Endothelial cell of umbilical vein (primary cell): ENCODE data around the gene TWF2. TPM values are rescaled to one million over a fixed set of nuclear protein-coding genes. Genes with fewer than 3 reads are reported as not detected.

Experiments used
- BruUV-seq: library from RNA; stranded (reverse); fragments of 400-500 nt; replicated peaks from 2 replicates; lab custom pipeline; 2021; lab: Mats Ljungman, UMichigan
- CTCF ChIA-PET: fragments of 300-600, 350-600 bp; sonication (Branson Sonifier 250); formaldehyde crosslinking; loops from one replicate; lab custom pipeline; 2021; ENCODE audit warnings: antibody characterized with exemption, inconsistent platforms; lab: Charles Lee
- POLR2A ChIA-PET: fragments of 300-600, 350-600 bp; sonication (Branson Sonifier 250); formaldehyde crosslinking; loops from one replicate; lab custom pipeline; 2021; ENCODE audit warnings: antibody characterized with exemption, inconsistent platforms; lab: Charles Lee
- DNase-seq: peaks from one replicate; pipeline ENCODE4 v3.0.0-alpha.2; 2011; ENCODE audit warnings: low read depth, low spot score
- FAIRE-seq: peaks from 2 replicates; lab custom pipeline; 2011; peaks lifted over from hg19 to GRCh38; lab: Jason Lieb, UNC
- H2AFZ ChIP-seq: 2 replicates; pipeline ENCODE4 v1.6.0; 2012; ENCODE audit warnings: low read depth, low read length, control low read depth, inconsistent platforms
- H3K27ac ChIP-seq: 2 replicates; pipeline ENCODE4 v1.5.1; 2011; ENCODE audit warnings: low read depth, mild to moderate bottlenecking, control low read depth, low read length, moderate library complexity; ENCODE audit not compliant: insufficient read depth
- H3K27me3 ChIP-seq, 2 experiments: 2 replicates each; pipeline versions ENCODE4 v1.6.0 to v1.6.1; 2011; ENCODE audit warnings: low read length in 2 of 2, mixed read lengths in 1 of 2; ENCODE audit not compliant: control insufficient read depth in 2 of 2, insufficient read depth in 2 of 2
- H3K36me3 ChIP-seq, 2 experiments: 2 replicates in 1 of 2; 3 replicates in 1 of 2; pipeline ENCODE4 v1.5.1; 2011; ENCODE audit warnings: low read length in 2 of 2, mild to moderate bottlenecking in 1 of 2, moderate library complexity in 1 of 2; ENCODE audit not compliant: control insufficient read depth in 2 of 2, insufficient read depth in 2 of 2; ENCODE audit errors: extremely low read depth in 1 of 2
- H3K4me1 ChIP-seq: 3 replicates; pipeline ENCODE4 v1.5.1; 2011; ENCODE audit warnings: mild to moderate bottlenecking, low read length; ENCODE audit not compliant: control insufficient read depth, insufficient read depth; ENCODE audit errors: extremely low read depth
- H3K4me2 ChIP-seq: 2 replicates; pipeline ENCODE4 v1.6.1; 2011; ENCODE audit warnings: low read length, control low read depth, mixed read lengths; ENCODE audit not compliant: insufficient read depth
- H3K4me3 ChIP-seq, 3 experiments: fragments of 200-600 bp in 1 of 3; sonication (generic), shearing (Covaris generic) in 1 of 3; replicated peaks in 1 of 3; 2 replicates each; pipeline ENCODE4 v1.5.1; 2011 to 2016; ENCODE audit warnings: control low read depth in 3 of 3, low read length in 3 of 3, mild to moderate bottlenecking in 2 of 3, inconsistent platforms in 1 of 3, low read depth in 1 of 3, moderate library complexity in 1 of 3; ENCODE audit not compliant: insufficient read depth in 1 of 3
- H3K79me2 ChIP-seq: 2 replicates; pipeline ENCODE4 v1.6.0; 2012; ENCODE audit warnings: low read length, inconsistent platforms; ENCODE audit not compliant: control insufficient read depth, insufficient read depth
- H3K9ac ChIP-seq: replicated peaks from 2 replicates; pipeline ENCODE3; 2011; ENCODE audit warnings: low read length, control low read depth; ENCODE audit not compliant: insufficient read depth; ENCODE audit errors: extremely low read depth
- H3K9me1 ChIP-seq: replicated peaks from 3 replicates; pipeline ENCODE4 v1.6.0; 2011; ENCODE audit warnings: mild to moderate bottlenecking, low read length; ENCODE audit not compliant: control insufficient read depth, insufficient read depth; ENCODE audit errors: extremely low read depth
- H3K9me3 ChIP-seq: replicated peaks from 2 replicates; pipeline ENCODE4 v1.5.1; 2012; ENCODE audit warnings: low read length, inconsistent platforms; ENCODE audit not compliant: control insufficient read depth, insufficient read depth
- H4K20me1 ChIP-seq: replicated peaks from 2 replicates; pipeline ENCODE3; 2011; ENCODE audit warnings: mild to moderate bottlenecking, low read length; ENCODE audit not compliant: control insufficient read depth, insufficient read depth; ENCODE audit errors: extremely low read depth
- EZH2 ChIP-seq: IDR thresholded peaks from 2 replicates; pipeline ENCODE4 v1.6.1; 2012; ENCODE audit warnings: borderline replicate concordance, low read depth, mild to moderate bottlenecking, moderate library complexity, low read length, inconsistent platforms; ENCODE audit not compliant: severe bottlenecking
- FOS ChIP-seq: IDR thresholded peaks from 2 replicates; pipeline ENCODE4 v1.6.1; 2011; ENCODE audit warnings: mild to moderate bottlenecking, low read length, moderate library complexity, borderline replicate concordance; ENCODE audit not compliant: insufficient read depth
- GATA2 ChIP-seq: IDR thresholded peaks from 2 replicates; pipeline ENCODE4 v1.7.0; 2011; ENCODE audit warnings: low read depth, mild to moderate bottlenecking, moderate library complexity, mixed read lengths, low read length; ENCODE audit not compliant: insufficient read length, insufficient read depth
- JUN ChIP-seq: IDR thresholded peaks from 2 replicates; pipeline ENCODE4 v1.6.1; 2011; ENCODE audit warnings: borderline replicate concordance, low read depth; ENCODE audit not compliant: insufficient read length, insufficient read depth
- MYC ChIP-seq: IDR thresholded peaks from one replicate; pipeline ENCODE4 v1.6.1; 2011; ENCODE audit warnings: mild to moderate bottlenecking, low read depth, low read length
- POLR2A ChIP-seq: IDR thresholded peaks from 2 replicates; pipeline ENCODE4 v1.6.1; 2012; ENCODE audit warnings: low read depth, mild to moderate bottlenecking, control low read depth, low read length
- POLR2AphosphoS5 ChIP-seq: IDR thresholded peaks from 2 replicates; pipeline ENCODE4 v1.6.1; 2012; ENCODE audit warnings: low read depth, mild to moderate bottlenecking, control low read depth, low read length, moderate library complexity; ENCODE audit not compliant: insufficient read depth
- dilution Hi-C: fragments of 300-500 bp; cut with MboI; formaldehyde crosslinking; loops from one replicate; pipeline ENCODE4 v1.15.0; 2019; ENCODE audit warnings: low sequenced_read_pairs; ENCODE audit not compliant: extremely low pct_ligation_motif_present
- intact Hi-C: fragments of 100-400 bp; cut with micrococcal nuclease; formaldehyde crosslinking; loops from one replicate; pipeline ENCODE4 v1.10.0; 2022
- polyA plus RNA-seq, 4 experiments: library from polyadenylated mRNA; depleted of rRNA in 3 of 4; stranded (reverse) in 3 of 4; unstranded in 1 of 4; fragments of >200 nt; gene quantifications; 2 replicates each; pipeline versions ENCODE4 v1.2.1 to v1.2.3, GENCODE V29; 2011 to 2012; ENCODE audit warnings: missing spikeins in 1 of 4
- total RNA-seq: library from RNA; stranded (reverse); gene quantifications from 2 replicates; pipeline ENCODE4 v1.2.3, GENCODE V29; 2021
- TF ChIP-seq, protein P1 (sequence below): IDR thresholded peaks from 2 replicates; pipeline ENCODE4 v1.6.1; 2011; ENCODE audit not compliant: insufficient read depth, insufficient read length
- TF ChIP-seq, protein P2 (sequence below), 2 donors: IDR thresholded peaks; 1 replicate in 1 of 2; 2 replicates in 1 of 2; pipeline ENCODE4 v1.5.1; 2011; ENCODE audit warnings: low read length in 2 of 2, mild to moderate bottlenecking in 2 of 2, moderate library complexity in 2 of 2, control low read depth in 1 of 2, inconsistent platforms in 1 of 2, low read depth in 1 of 2; ENCODE audit not compliant: insufficient read depth in 1 of 2; ENCODE audit errors: extremely low read depth in 1 of 2

The TWF2 gene
- total and polyA plus RNA-seq, 2 donors (not counting 3 experiments of a cell fraction or from before 2014, with no cell fraction given): 82.9 to 134 TPM

DNA sequence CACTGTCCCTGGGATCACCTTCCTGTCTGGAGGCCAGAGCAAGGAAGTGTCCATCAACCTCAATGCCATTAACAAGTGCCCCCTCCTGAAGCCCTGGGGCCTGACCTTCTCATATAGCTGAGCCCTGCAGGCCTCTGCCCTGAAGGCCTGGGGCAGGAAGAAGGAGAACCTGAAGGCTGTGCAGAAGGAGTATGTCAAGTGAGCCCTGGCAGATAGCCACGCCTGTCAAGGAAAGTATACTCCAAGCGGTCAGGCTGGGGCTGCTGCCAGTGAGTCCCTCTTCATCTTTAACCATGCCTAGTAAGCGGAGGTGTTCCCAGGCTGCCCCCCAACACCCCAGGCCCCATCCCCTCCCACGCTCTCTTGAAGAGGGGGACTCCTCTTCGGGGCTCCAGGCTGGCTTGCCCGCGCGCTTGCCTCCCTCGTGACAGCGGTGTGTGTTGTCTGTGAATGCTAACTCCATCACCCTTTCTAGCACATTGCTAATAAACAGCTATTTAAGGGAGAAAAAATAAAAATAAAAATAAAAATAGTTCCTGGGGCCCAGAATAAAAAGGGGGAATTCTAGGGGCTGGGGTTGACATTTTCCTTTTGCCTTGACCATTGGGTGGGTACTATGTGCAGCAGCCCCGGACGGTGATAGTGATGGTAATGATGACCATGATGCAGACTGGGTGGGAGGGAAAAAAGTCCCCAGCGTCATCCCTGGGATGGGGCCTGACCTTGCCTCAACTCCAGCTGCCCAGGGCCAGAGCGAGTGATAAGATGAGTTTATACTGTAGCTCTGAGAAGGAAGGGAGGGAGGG is 44.3 kb downstream of the TWF2 start:
- no peak for FAIRE-seq
- BruUV-seq: no TSS peak
- dilution Hi-C loops: no loop called here
- no peak overlapping the region for H3K4me2 ChIP-seq
- H3K27me3 ChIP-seq: no peaks in the 10 kb centered on the region
- DNase-seq: no peak
- ChIA-PET POLR2A (no interaction called here), CTCF (interaction anchor here (0.7 kb wide), 1 partner anchor 8 kb away, joined by 3 read pairs; no protein-coding TSS in a partner anchor)
- H3K9me3 ChIP-seq: no peaks in the 10 kb centered on the region
- peaks cover 17% of the 10 kb centered on the region for H3K4me1 ChIP-seq
- H3K79me2 ChIP-seq: peaks cover 15% of the 10 kb centered on the region
- no peaks in the 10 kb centered on the region for H3K36me3 ChIP-seq
- no peak overlapping the region for H3K9ac ChIP-seq
- no peak overlapping the region for H3K4me3 ChIP-seq
- no peaks in the 10 kb centered on the region for H3K9me1 ChIP-seq
- H3K27ac ChIP-seq: no peak overlapping the region
- intact Hi-C loops: loop anchor here (5.0 kb wide), 1 partner anchor 192 kb away; no protein-coding TSS in a partner anchor
- TF ChIP-seq MYC: no peak
- TF ChIP-seq EZH2: no peak
- TF ChIP-seq, protein P1, sequence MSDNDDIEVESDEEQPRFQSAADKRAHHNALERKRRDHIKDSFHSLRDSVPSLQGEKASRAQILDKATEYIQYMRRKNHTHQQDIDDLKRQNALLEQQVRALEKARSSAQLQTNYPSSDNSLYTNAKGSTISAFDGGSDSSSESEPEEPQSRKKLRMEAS: no peak
- TF ChIP-seq JUN: no peak
- TF ChIP-seq POLR2AphosphoS5: no peak
- no peak overlapping the region for H2AFZ ChIP-seq
- no peaks in the 10 kb centered on the region for H4K20me1 ChIP-seq

DNA sequence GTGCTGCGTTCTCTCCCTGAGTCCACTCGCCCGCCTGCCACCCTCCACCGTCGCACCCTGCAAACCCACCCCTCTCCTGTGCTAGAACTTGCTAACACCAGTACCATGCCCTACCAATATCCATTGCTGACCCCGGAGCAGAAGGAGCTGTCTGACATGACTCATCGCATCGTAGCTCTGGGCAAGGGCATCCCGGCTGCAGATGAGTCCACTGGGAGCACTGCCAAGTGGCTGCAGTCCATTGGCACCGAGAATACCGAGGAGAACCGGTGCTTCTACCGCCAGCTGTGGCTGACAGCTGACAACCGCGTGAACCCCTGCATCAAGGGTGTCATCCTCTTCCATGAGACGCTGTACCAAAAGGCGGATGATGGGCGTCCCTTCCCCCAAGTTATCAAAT is 45.9 kb downstream of the TWF2 start:
- Histone ChIP-seq H3K27ac (no peak overlapping the region), H4K20me1 (no peaks in the 10 kb centered on the region), H3K9me3 (no peaks in the 10 kb centered on the region), H3K4me1 (peaks cover 5% of the 10 kb centered on the region), H2AFZ (no peak overlapping the region), H3K4me2 (no peak overlapping the region), H3K9me1 (no peaks in the 10 kb centered on the region), H3K9ac (no peak overlapping the region), H3K4me3 (no peak overlapping the region), H3K79me2 (peaks cover under 1% of the 10 kb centered on the region), H3K36me3 (no peaks in the 10 kb centered on the region), H3K27me3 (no peaks in the 10 kb centered on the region)
- ChIA-PET POLR2A (no interaction called here), CTCF (no interaction called here)
- FAIRE-seq (no peak), DNase-seq (no peak)
- dilution Hi-C loops: no loop called here
- intact Hi-C loops: no loop called here
- BruUV-seq: no TSS peak
- TF ChIP-seq POLR2A (no peak), POLR2AphosphoS5 (no peak), JUN (no peak), MYC (no peak), EZH2 (no peak), FOS (no peak), GATA2 (no peak)
- TF ChIP-seq, protein P2, sequence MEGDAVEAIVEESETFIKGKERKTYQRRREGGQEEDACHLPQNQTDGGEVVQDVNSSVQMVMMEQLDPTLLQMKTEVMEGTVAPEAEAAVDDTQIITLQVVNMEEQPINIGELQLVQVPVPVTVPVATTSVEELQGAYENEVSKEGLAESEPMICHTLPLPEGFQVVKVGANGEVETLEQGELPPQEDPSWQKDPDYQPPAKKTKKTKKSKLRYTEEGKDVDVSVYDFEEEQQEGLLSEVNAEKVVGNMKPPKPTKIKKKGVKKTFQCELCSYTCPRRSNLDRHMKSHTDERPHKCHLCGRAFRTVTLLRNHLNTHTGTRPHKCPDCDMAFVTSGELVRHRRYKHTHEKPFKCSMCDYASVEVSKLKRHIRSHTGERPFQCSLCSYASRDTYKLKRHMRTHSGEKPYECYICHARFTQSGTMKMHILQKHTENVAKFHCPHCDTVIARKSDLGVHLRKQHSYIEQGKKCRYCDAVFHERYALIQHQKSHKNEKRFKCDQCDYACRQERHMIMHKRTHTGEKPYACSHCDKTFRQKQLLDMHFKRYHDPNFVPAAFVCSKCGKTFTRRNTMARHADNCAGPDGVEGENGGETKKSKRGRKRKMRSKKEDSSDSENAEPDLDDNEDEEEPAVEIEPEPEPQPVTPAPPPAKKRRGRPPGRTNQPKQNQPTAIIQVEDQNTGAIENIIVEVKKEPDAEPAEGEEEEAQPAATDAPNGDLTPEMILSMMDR (IDR thresholded peaks at IDR 0.05; ENCODE audit: extremely low read depth in 1 of 2, insufficient read depth in 1 of 2, low read depth in 1 of 2, low read length in 2 of 2): no peak
- TF ChIP-seq, protein P1: no peak
